HepG2 (cell line): Measurements from ENCODE around the gene EIF5A. TPM values are rescaled to one million over a fixed set of nuclear protein-coding genes. Genes with fewer than 3 reads are reported as not detected.

ENCODE experiments used
- FOXJ3 ChIP-seq: sonication (generic); formaldehyde crosslinking; IDR thresholded peaks from 2 replicates; pipeline ENCODE4 v1.4.0; 2020; ENCODE audit warnings: missing genetic modification reagents, mild to moderate bottlenecking, borderline replicate concordance
- GABPB1 ChIP-seq: IDR thresholded peaks from 2 replicates; pipeline ENCODE4 v1.6.1; 2016; ENCODE audit warnings: mild to moderate bottlenecking, missing genetic modification reagents, moderate library complexity, missing compliant biosample characterization
- GTF2F1 ChIP-seq: fragments of 150-350 bp; IDR thresholded peaks from 2 replicates; pipeline ENCODE4 v1.6.1; 2014; ENCODE audit warnings: low read length
- HOXA5 ChIP-seq: sonication (generic); formaldehyde crosslinking; IDR thresholded peaks from 2 replicates; pipeline ENCODE4 v1.4.0; 2020; ENCODE audit warnings: missing genetic modification reagents
- MAF1 ChIP-seq: sonication (generic); formaldehyde crosslinking; IDR thresholded peaks from 2 replicates; pipeline ENCODE4 v1.5.0; 2020; ENCODE audit warnings: missing genetic modification reagents, borderline replicate concordance
- SNAPC2 ChIP-seq: sonication (generic); formaldehyde crosslinking; IDR thresholded peaks from 2 replicates; pipeline ENCODE4 v1.8.1; 2022; ENCODE audit warnings: mild to moderate bottlenecking, missing genetic modification reagents
- TAF15 ChIP-seq: fragments of 200-400 bp; formaldehyde crosslinking; IDR thresholded peaks from one replicate; pipeline ENCODE4 v1.6.1; 2018; ENCODE audit warnings: mild to moderate bottlenecking, low read depth, low read length; ENCODE audit not compliant: poor library complexity, severe bottlenecking
- USF2 ChIP-seq, 2 experiments: sonication (generic) in 1 of 2; formaldehyde crosslinking in 1 of 2; IDR thresholded peaks; 2 replicates each; pipeline versions ENCODE4 v1.5.1 to v1.6.1; 2011 to 2020; ENCODE audit warnings: borderline replicate concordance in 1 of 2, low read depth in 1 of 2, low read length in 1 of 2, mild to moderate bottlenecking in 1 of 2, missing genetic modification reagents in 1 of 2, moderate library complexity in 1 of 2
- ZBTB34 ChIP-seq: sonication (generic); formaldehyde crosslinking; IDR thresholded peaks from 2 replicates; pipeline ENCODE4 v1.8.0; 2022; ENCODE audit warnings: mild to moderate bottlenecking, missing genetic modification reagents
- ZNF234 ChIP-seq: sonication (generic); formaldehyde crosslinking; conservative IDR thresholded peaks from 2 replicates; pipeline ENCODE4 v1.5.1; 2020; ENCODE audit warnings: mild to moderate bottlenecking, missing genetic modification reagents
- ZNF44 ChIP-seq: sonication (generic); formaldehyde crosslinking; IDR thresholded peaks from 2 replicates; pipeline ENCODE4 v1.5.1; 2020; ENCODE audit warnings: mild to moderate bottlenecking, missing genetic modification reagents
- ZSCAN30 ChIP-seq: sonication (generic); formaldehyde crosslinking; IDR thresholded peaks from 2 replicates; pipeline ENCODE4 v1.5.0; 2020; ENCODE audit warnings: mild to moderate bottlenecking, missing genetic modification reagents
- polyA plus RNA-seq, 8 experiments: library from polyadenylated mRNA; depleted of rRNA in 3 of 8; stranded (reverse) in 7 of 8; unstranded in 1 of 8; fragments of >200 nt; fragmentation: Illumina TruSeq in 4 of 8; extraction: Trizol in 4 of 8; gene quantifications; 2 replicates each; pipeline versions ENCODE4 v1.2.1 to v1.2.3, GENCODE V29; 2011 to 2016; ENCODE audit warnings: low read depth in 4 of 8, missing spikeins in 1 of 8, mixed read lengths in 1 of 8; ENCODE audit not compliant: insufficient read depth in 1 of 8
- total RNA-seq, 5 experiments: library from RNA; depleted of rRNA; stranded (reverse); fragments of >200 nt; fragmentation: Illumina TruSeq; extraction: Trizol; gene quantifications; 2 replicates each; pipeline ENCODE4 v1.2.3, GENCODE V29; 2016; ENCODE audit warnings: low read depth in 1 of 5
- TF ChIP-seq, protein P1 (sequence below): sonication (generic); IDR thresholded peaks from 2 replicates; pipeline ENCODE4 v1.6.1; 2016; ENCODE audit warnings: low read depth, borderline replicate concordance
- TF ChIP-seq, protein P2 (sequence below): sonication (generic); formaldehyde crosslinking; IDR thresholded peaks from 2 replicates; pipeline ENCODE4 v1.9.0; 2022; ENCODE audit warnings: low read depth, missing genetic modification reagents
- TF ChIP-seq, protein P3 (sequence below): sonication (generic); formaldehyde crosslinking; IDR thresholded peaks from 2 replicates; pipeline ENCODE4 v1.4.0; 2020; ENCODE audit warnings: mild to moderate bottlenecking, missing genetic modification reagents
- TF ChIP-seq, protein P4 (sequence below): IDR thresholded peaks from 2 replicates; pipeline ENCODE4 v1.6.1; 2012; ENCODE audit warnings: inconsistent platforms

The EIF5A gene
- total and polyA plus RNA-seq, 2 of the 13 experiments (the other 11 are each of a cell fraction or from before 2014, with no cell fraction given), result 319 to 337 TPM

- TF ChIP-seq GABPB1, result peak; percentile 64
- TF ChIP-seq ZBTB34 (CRISPR knock-in tag), result 0 out of 2 replicates have a peak, but pooled peaks have one; percentile 48
- no peak for TF ChIP-seq GTF2F1
- no peak for TF ChIP-seq ZNF234
- TF ChIP-seq SNAPC2 (CRISPR knock-in tag), result 0 out of 2 replicates have a peak, but pooled peaks have one; percentile 55
- TF ChIP-seq USF2 (IDR thresholded peaks at IDR 0.05; ENCODE audit: low read depth, low read length), result no peak
- no peak for TF ChIP-seq USF2 (CRISPR knock-in tag; IDR thresholded peaks at IDR 0.05; ENCODE audit: borderline replicate concordance)
- TF ChIP-seq ZNF44 (CRISPR knock-in tag), result no peak
- TF ChIP-seq, protein P1, sequence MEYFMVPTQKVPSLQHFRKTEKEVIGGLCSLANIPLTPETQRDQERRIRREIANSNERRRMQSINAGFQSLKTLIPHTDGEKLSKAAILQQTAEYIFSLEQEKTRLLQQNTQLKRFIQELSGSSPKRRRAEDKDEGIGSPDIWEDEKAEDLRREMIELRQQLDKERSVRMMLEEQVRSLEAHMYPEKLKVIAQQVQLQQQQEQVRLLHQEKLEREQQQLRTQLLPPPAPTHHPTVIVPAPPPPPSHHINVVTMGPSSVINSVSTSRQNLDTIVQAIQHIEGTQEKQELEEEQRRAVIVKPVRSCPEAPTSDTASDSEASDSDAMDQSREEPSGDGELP, result no peak
- 0 out of 2 replicates have a peak, but pooled peaks have one; percentile 38 for TF ChIP-seq MAF1 (CRISPR knock-in tag)
- no peak for TF ChIP-seq ZSCAN30 (CRISPR knock-in tag)
- TF ChIP-seq, protein P2, sequence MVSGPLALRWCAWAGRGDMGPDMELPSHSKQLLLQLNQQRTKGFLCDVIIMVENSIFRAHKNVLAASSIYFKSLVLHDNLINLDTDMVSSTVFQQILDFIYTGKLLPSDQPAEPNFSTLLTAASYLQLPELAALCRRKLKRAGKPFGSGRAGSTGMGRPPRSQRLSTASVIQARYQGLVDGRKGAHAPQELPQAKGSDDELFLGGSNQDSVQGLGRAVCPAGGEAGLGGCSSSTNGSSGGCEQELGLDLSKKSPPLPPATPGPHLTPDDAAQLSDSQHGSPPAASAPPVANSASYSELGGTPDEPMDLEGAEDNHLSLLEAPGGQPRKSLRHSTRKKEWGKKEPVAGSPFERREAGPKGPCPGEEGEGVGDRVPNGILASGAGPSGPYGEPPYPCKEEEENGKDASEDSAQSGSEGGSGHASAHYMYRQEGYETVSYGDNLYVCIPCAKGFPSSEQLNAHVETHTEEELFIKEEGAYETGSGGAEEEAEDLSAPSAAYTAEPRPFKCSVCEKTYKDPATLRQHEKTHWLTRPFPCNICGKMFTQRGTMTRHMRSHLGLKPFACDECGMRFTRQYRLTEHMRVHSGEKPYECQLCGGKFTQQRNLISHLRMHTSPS (CRISPR knock-in tag), result no peak; the same call in 1 of the 2 replicates
- TF ChIP-seq, protein P3, sequence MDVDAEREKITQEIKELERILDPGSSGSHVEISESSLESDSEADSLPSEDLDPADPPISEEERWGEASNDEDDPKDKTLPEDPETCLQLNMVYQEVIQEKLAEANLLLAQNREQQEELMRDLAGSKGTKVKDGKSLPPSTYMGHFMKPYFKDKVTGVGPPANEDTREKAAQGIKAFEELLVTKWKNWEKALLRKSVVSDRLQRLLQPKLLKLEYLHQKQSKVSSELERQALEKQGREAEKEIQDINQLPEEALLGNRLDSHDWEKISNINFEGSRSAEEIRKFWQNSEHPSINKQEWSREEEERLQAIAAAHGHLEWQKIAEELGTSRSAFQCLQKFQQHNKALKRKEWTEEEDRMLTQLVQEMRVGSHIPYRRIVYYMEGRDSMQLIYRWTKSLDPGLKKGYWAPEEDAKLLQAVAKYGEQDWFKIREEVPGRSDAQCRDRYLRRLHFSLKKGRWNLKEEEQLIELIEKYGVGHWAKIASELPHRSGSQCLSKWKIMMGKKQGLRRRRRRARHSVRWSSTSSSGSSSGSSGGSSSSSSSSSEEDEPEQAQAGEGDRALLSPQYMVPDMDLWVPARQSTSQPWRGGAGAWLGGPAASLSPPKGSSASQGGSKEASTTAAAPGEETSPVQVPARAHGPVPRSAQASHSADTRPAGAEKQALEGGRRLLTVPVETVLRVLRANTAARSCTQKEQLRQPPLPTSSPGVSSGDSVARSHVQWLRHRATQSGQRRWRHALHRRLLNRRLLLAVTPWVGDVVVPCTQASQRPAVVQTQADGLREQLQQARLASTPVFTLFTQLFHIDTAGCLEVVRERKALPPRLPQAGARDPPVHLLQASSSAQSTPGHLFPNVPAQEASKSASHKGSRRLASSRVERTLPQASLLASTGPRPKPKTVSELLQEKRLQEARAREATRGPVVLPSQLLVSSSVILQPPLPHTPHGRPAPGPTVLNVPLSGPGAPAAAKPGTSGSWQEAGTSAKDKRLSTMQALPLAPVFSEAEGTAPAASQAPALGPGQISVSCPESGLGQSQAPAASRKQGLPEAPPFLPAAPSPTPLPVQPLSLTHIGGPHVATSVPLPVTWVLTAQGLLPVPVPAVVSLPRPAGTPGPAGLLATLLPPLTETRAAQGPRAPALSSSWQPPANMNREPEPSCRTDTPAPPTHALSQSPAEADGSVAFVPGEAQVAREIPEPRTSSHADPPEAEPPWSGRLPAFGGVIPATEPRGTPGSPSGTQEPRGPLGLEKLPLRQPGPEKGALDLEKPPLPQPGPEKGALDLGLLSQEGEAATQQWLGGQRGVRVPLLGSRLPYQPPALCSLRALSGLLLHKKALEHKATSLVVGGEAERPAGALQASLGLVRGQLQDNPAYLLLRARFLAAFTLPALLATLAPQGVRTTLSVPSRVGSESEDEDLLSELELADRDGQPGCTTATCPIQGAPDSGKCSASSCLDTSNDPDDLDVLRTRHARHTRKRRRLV (CRISPR knock-in tag), result peak; percentile 78
- no peak for TF ChIP-seq FOXJ3 (CRISPR knock-in tag)
- TF ChIP-seq TAF15, result no peak
- no peak for TF ChIP-seq HOXA5 (CRISPR knock-in tag)
- TF ChIP-seq, protein P4, sequence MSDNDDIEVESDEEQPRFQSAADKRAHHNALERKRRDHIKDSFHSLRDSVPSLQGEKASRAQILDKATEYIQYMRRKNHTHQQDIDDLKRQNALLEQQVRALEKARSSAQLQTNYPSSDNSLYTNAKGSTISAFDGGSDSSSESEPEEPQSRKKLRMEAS, result peak; percentile 13; the same call in 1 of the 2 replicates
These were observed 25.3 kb upstream of the EIF5A start (continued) for GRCh38 chr17:7281953-7282751.
